Iris pigment epithelial cell (primary cell): ENCODE results near the gene GOLIM4.
"Not testable (repeated sequence)": the region's sequence is repeated elsewhere in the genome, so short reads cannot be mapped to it uniquely, and the experiment has no call there.

Experiments used
- DNase-seq: peaks from one replicate; pipeline ENCODE4 v3.0.0-alpha.2; 2011; ENCODE audit warnings: low read depth

The GOLIM4 gene

GRCh38 chr3:168095611-168096209 lies at the start of gene GOLIM4:
Gene GOLIM4 (minus strand): TSS chr3:168095924. CDS start chr3:168095285, 639 bp downstream.
- DNase-seq = peak; percentile 99

DNA sequence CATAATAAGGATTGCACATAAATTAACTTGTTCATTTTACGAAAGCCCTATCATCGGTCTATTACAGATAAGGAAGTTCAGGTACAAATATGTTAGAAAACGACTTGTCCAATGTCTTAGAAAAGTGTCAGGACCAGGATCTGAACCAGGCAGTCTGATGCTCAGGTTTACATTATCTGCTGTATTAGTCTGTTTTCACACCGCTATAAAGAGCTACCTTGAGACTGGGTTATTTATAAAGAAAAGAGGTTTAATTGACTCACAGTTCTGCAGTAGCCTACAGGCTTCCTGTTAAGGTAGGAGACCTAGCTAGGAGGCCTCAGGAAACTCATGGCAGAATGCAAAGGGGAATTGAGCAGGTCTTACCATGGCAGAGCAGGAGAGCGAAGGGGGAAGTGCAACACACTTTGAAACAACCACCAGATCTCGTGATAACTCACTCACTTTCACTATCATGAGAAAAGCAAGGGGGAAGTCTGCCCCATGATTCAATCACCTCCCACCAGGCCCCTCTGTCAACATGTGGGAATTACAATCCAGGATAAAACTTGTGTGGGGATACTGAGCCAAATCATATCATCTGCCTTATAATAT lies 45.8 kb upstream of the GOLIM4 start:
- DNase-seq = no peak

GRCh38 chr3:168139947-168140346 lies 44.2 kb upstream of the GOLIM4 start:
- DNase-seq = no peak

- DNase-seq = no peak
Observed at GRCh38 chr3:168138421-168138820, 42.7 kb upstream of the GOLIM4 start.

DNA sequence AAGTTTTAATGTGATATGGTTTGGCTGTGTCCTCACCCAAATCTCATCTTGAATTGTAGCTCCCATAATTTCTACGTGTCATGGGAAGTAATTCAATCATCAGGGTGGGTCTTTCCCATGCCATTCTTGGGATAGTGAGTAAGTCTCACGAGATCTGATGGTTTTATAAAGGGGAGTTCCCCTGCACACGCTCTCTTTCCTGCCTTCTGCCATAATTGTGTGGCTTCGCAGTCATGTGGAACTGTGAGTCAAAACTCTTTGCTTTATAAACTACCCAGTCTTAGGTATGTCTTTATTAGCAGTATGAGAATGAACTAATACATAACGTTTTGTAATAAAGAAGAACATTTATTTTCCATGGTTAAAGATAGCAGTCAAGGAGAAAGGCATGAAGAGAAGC lies 39.2 kb upstream of the GOLIM4 start:
- DNase-seq = no peak

- not testable (repeated sequence) for DNase-seq
Observed at GRCh38 chr3:168130250-168130649, 34.5 kb upstream of the GOLIM4 start.

GRCh38 chr3:168128463-168128862 lies 32.7 kb upstream of the GOLIM4 start:
- DNase-seq = not testable (repeated sequence)

DNA sequence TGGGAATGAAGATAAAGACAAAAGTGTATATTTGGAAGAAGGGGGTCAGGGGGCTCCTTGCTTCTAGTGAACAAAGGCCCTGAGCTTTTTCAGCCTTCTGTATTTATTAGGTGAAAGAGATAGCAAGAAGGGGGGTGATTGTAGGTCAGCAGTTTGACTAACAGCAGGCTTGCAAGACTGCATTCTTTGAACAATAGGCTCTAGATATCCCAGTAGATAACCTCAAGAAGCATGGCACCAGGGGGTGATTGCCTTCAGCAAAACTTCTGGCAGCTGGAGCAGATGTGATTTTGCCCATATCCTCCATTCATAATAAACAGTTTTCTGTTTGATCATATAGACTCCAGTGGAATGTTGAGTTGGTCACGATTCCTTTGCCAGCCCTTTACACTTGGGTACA lies 31.7 kb upstream of the GOLIM4 start:
- DNase-seq = no peak

DNA sequence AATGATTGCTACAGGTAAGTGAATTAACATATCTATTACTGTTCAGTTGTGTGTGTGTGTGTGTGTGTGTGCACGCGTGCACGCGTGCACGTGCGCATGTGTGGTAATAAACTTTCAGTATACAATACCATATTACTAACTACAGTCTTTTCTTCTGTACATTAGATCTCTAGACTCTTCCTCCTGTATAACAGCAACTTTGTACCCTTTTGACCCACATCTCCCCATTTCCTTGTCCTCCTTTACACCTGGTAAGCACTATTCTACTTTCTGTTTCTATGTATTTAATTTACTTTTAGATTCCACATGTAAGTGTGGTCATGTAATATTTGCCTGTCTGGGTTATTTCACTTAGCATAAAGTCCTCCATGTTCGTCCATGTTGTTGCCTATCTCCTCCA lies 29.1 kb upstream of the GOLIM4 start:
- no peak for DNase-seq

DNA sequence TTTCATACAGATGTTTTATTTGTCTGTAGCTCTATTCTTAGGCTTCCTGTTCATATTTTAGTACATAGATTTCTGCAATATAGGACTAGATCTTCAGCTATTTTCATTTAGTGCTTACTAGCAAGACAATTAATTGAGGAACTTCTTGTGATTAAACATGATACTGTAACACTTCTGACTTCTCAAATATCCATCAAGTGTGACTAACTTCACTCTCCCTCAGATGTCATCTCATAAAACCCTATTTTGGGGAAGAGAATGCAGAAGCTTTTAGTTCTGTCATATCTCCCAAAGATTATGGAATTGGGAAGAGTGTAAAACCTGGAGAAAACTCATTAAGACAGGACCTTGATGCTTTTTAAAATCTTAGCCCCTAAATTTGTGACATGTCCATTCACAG lies 28.6 kb upstream of the GOLIM4 start:
- no peak for DNase-seq

GRCh38 chr3:168123201-168124176 lies 27.8 kb upstream of the GOLIM4 start:
- no peak for DNase-seq

GRCh38 chr3:168121184-168122017 lies 25.7 kb upstream of the GOLIM4 start:
- DNase-seq = peak; percentile 28

DNA sequence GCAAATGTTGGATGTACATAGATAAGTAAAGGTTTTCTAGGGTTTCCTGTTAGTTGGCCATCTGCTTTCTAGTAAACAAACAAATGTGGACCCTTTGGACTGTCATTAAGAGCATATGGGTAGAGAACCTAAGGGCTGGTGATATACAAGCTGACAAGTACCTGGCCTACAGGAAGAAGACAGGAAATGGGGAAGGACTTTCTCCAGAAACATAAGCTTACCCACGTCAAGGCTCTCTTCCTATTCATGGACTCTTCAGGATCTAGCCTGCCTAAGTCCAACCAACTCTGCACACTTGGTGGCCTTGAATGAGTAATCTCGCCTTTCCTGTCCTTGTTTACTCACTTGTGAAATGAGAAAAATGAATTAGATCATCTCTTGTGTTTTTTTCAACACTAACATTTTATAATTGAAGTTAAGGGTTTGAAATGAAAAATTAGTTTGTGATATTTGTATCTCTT lies 22.2 kb upstream of the GOLIM4 start:
- peak; percentile 74 for DNase-seq

DNA sequence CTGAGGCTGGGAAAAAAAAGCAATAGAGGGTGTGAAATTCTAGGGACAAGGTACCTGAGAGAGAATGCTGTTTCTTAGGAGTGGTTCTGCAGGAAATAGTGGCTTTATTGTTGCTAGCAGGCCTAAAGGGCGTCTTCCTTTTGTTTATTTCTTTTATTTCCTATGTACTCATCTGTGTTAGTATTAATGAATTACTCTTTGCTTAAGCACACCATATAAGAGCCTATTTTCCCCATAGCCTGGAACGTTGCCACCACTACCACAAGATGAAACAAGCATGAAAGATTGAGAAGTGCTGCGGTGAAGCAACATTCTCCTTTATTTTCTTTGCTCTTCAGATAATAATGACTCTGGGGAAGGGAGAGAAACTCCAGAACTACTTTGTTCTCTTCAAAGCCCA lies 21.3 kb upstream of the GOLIM4 start:
- peak; percentile 77 for DNase-seq

DNA sequence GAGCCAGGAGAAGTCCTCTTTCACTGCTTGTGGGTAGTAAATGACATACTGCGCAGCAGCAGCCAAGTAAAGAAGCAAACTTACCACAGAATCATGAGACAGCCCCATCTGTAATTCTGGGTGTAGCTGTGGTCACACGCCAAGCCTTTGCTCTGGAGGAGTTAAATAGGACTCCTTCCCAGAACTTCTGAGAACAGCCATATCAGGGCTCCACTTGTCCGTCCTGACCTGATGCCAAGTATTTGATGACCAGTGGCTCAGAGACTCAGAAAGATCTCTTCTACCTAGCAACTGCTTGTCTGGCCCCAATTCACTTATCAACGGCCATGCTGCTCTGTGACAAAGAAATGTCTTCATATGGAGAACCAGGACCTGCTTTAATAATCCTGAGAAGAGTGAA lies 20.6 kb upstream of the GOLIM4 start:
- DNase-seq = peak; percentile 11

DNA sequence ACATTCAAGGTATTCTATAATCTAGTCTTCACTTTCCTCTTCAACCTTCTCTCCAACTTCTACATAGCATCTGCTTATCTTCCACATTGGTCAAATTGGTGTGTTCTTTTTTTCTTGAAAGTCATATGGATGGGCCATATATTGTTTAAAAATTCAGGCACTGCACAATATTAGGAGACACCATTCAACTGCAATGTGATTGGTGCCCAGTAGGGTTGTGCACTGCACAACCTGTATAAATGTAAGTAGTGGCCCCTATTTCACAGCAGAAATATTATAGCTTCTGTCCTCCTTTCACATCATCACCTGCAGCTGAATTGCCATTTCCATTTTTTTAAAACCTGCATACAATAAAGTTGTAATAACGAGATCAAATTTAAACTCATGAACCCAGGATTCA lies 18.1 kb upstream of the GOLIM4 start:
- DNase-seq = no peak

- no peak for DNase-seq
Observed at GRCh38 chr3:168112894-168113293, 17.2 kb upstream of the GOLIM4 start.

DNA sequence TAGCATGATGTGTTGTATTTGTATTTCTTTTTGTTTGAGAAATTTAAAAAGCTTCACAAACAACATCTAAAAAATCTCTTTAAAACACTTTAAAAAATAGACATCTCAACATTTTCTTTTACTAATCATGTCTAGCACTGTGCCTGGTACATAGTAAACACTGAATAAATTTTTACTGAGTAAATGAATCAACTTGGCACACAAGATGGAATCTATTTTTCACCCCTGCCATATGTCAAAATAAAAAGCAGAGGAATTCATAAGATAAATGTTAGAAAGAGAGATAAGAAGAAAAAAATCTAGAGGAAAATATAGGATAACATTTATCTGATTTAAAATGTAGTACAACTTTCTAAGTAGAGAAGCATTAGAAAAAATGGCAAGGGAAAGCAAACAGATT lies 8.6 kb upstream of the GOLIM4 start:
- DNase-seq = no peak

DNA sequence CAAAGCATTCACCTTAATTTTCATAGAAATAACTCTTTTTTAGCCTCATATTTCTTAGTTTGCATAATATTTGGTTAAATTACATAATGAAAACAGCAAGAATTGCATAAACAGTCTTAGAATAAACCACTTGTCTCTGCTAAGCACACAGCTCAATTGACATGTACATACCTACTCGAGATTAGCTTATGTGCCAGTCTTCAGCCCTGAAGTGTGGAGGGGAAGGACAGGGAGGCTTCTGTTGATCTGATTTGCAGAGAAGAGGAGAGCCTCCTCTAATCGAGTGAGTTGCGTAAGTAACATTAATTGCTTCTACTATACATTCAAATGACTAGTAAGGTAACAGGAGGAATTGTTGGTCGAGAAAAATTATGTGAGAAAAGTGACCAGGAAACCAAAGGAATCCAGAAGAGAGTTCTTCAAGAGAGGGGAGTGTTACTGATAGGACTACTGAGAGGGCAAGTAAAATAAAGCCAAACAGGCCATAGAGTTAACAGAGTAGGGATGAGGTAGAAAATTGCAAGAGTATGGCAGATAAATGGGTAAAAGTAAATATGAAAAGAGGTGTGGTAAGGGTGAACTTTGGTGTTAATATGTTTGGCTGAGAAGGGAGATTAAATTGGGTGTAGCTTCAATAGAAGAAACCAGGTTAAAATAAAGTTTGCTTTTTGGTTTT lies 7.1 kb upstream of the GOLIM4 start:
- no peak for DNase-seq

DNA sequence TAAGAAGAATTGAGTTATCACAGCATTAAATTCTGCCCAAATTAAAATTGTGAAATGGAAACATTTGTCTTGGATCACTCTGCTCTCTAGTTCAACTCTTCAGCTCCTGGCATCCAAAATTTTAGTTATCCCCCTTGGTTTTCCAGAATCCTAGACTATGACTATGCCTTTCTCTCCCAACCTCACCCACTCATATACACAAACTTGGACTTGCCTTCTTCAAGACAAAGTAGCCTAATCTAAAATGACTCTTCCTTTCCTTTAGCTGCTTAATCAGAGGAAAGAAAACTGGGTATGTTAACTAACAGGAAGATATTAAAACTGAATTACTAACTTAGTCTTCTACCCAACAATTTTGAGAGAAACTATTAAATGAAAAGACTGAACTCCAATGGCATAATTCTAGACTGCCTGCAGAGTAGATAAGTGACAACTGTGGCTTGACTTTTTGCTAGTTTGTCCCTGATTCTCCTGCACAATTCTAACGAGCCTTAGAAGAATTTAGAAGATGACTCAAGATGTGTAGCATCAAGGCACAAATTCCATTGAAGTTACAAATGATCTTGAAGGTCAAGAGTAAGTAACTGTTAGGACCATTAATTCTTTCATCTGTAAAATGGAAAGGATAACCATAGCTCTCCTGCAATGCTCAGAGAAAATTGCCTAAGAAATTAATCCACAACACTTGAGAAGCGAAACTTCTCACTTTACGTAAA lies 5.2 kb upstream of the GOLIM4 start:
- no peak for DNase-seq

- no peak for DNase-seq
Observed at GRCh38 chr3:168097381-168097780, 1.7 kb upstream of the GOLIM4 start.
